Activated CD8-positive, alpha-beta T cell treated with anti-CD3 and anti-CD28 coated beads for 36 hours (primary cell): Measurements from ENCODE around the gene CCDC60. TPM values are rescaled to one million over a fixed set of nuclear protein-coding genes. Genes with fewer than 3 reads are reported as not detected.

ENCODE experiments used
- ATAC-seq: fragments of 200-7000 bp; cut with Tn5 transposase; one replicate; pipeline ENCODE4 v1.10.0; 2021; ENCODE audit warnings: mild to moderate bottlenecking, moderate library complexity
- CTCF ChIA-PET: fragments of 350-600 bp; sonication (Branson Sonifier 250); formaldehyde crosslinking; loops from one replicate; lab custom pipeline; 2021; ENCODE audit warnings: antibody characterized with exemption; lab: Charles Lee
- POLR2A ChIA-PET: fragments of 350-600 bp; sonication (Branson Sonifier 250); formaldehyde crosslinking; loops from one replicate; lab custom pipeline; 2021; ENCODE audit warnings: antibody characterized with exemption; lab: Charles Lee
- DNase-seq: peaks from one replicate; pipeline ENCODE4 v3.0.0-alpha.2; 2020
- H3K27ac Mint-ChIP-seq: one replicate; pipeline ENCODE4 v1.8.0; 2021; ENCODE audit warnings: mild to moderate bottlenecking, mixed read lengths
- H3K27me3 Mint-ChIP-seq: one replicate; pipeline ENCODE4 v1.8.0; 2021; ENCODE audit warnings: mixed read lengths
- H3K36me3 Mint-ChIP-seq: one replicate; pipeline ENCODE4 v1.8.0; 2021; ENCODE audit warnings: low read depth, mixed read lengths
- H3K4me1 Mint-ChIP-seq: one replicate; pipeline ENCODE4 v1.8.0; 2021; ENCODE audit warnings: low read depth, mixed read lengths
- H3K4me3 Mint-ChIP-seq: one replicate; pipeline ENCODE4 v1.8.0; 2021; ENCODE audit warnings: mild to moderate bottlenecking, moderate library complexity, mixed read lengths
- H3K9me3 Mint-ChIP-seq: one replicate; pipeline ENCODE4 v1.8.0; 2021; ENCODE audit warnings: mixed read lengths
- CTCF ChIP-seq: fragments of 200-600 bp; IDR thresholded peaks from one replicate; pipeline ENCODE4 v1.8.0; 2022; ENCODE audit warnings: antibody characterized with exemption, mild to moderate bottlenecking
- intact Hi-C: fragments of 100-400 bp; cut with micrococcal nuclease; formaldehyde crosslinking; loops from one replicate; pipeline ENCODE4 v1.10.0; 2022
- total RNA-seq, 2 experiments: library from RNA; stranded (reverse); gene quantifications; one replicate each; pipeline ENCODE4 v1.2.3, GENCODE V29; 2021

Gene CCDC60
- total RNA-seq, 2 experiments from 2014 or later = not detected

- Mint-ChIP-seq H3K4me3 (no peak overlapping the region), H3K36me3 (no peaks in the 10 kb centered on the region), H3K4me1 (no peaks in the 10 kb centered on the region), H3K27ac (no peak overlapping the region), H3K27me3 (no peaks in the 10 kb centered on the region), H3K9me3 (peaks cover 1% of the 10 kb centered on the region)
- intact Hi-C loops = no loop called here
- no peak for ATAC-seq
- POLR2A ChIA-PET = no interaction called here
- no peak for DNase-seq
- CTCF ChIA-PET = no interaction called here
- TF ChIP-seq CTCF = no peak
Measured at GRCh38 chr12:119381471-119382235, 47.1 kb downstream of the CCDC60 start.

GRCh38 chr12:119383206-119383605 is 48.7 kb downstream of the CCDC60 start:
- ATAC-seq = no peak
- Mint-ChIP-seq H3K4me1 (no peaks in the 10 kb centered on the region), H3K4me3 (no peak overlapping the region), H3K27ac (no peak overlapping the region), H3K27me3 (peaks cover 2% of the 10 kb centered on the region), H3K9me3 (peaks cover 1% of the 10 kb centered on the region), H3K36me3 (no peaks in the 10 kb centered on the region)
- DNase-seq = no peak
- intact Hi-C loops = no loop called here
- POLR2A ChIA-PET = no interaction called here
- no peak for TF ChIP-seq CTCF
- CTCF ChIA-PET = no interaction called here

GRCh38 chr12:119384340-119384739 is 49.8 kb downstream of the CCDC60 start:
- Mint-ChIP-seq H3K9me3 (peaks cover 1% of the 10 kb centered on the region), H3K27ac (no peak overlapping the region), H3K4me3 (no peak overlapping the region), H3K4me1 (no peaks in the 10 kb centered on the region), H3K36me3 (no peaks in the 10 kb centered on the region), H3K27me3 (peaks cover 2% of the 10 kb centered on the region)
- ATAC-seq (no peak), DNase-seq (no peak)
- intact Hi-C loops = no loop called here
- ChIA-PET POLR2A (no interaction called here), CTCF (interaction anchor here (1.4 kb wide), 1 partner anchor 10 kb away, joined by 5 read pairs; no protein-coding TSS in a partner anchor)
- no peak for TF ChIP-seq CTCF

GRCh38 chr12:119385659-119386058 is 51.1 kb downstream of the CCDC60 start:
- DNase-seq (no peak), ATAC-seq (no peak)
- H3K36me3 Mint-ChIP-seq = no peaks in the 10 kb centered on the region
- intact Hi-C loops = no loop called here
- no peak overlapping the region for H3K4me3 Mint-ChIP-seq
- peaks cover 2% of the 10 kb centered on the region for H3K27me3 Mint-ChIP-seq
- ChIA-PET POLR2A (no interaction called here), CTCF (no interaction called here)
- H3K27ac Mint-ChIP-seq = no peak overlapping the region
- no peak for TF ChIP-seq CTCF
- peaks cover 1% of the 10 kb centered on the region for H3K9me3 Mint-ChIP-seq
- H3K4me1 Mint-ChIP-seq = no peaks in the 10 kb centered on the region

- Mint-ChIP-seq H3K27ac (no peak overlapping the region), H3K4me3 (no peak overlapping the region), H3K4me1 (no peaks in the 10 kb centered on the region), H3K36me3 (no peaks in the 10 kb centered on the region), H3K9me3 (no peaks in the 10 kb centered on the region), H3K27me3 (peaks cover 4% of the 10 kb centered on the region)
- TF ChIP-seq CTCF = no peak
- intact Hi-C loops = no loop called here
- ChIA-PET POLR2A (no interaction called here), CTCF (no interaction called here)
- ATAC-seq (no peak), DNase-seq (no peak)
Measured at GRCh38 chr12:119389687-119390086, 55.2 kb downstream of the CCDC60 start.
